Epithelial cell of umbilical artery (primary cell): ENCODE results near the gene IGFBPL1. TPM values are rescaled to one million over a fixed set of nuclear protein-coding genes. Genes with fewer than 3 reads are reported as not detected.

Experiments used
- total RNA-seq: library from RNA; depleted of rRNA; stranded (reverse); fragments of >200 nt; gene quantifications from 2 replicates; pipeline ENCODE4 v1.2.3, GENCODE V29; 2014

IGFBPL1 gene, protein sequence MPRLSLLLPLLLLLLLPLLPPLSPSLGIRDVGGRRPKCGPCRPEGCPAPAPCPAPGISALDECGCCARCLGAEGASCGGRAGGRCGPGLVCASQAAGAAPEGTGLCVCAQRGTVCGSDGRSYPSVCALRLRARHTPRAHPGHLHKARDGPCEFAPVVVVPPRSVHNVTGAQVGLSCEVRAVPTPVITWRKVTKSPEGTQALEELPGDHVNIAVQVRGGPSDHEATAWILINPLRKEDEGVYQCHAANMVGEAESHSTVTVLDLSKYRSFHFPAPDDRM
- total RNA-seq, result 0.32 TPM in 1 of 2 replicates, not detected in the other

DNA sequence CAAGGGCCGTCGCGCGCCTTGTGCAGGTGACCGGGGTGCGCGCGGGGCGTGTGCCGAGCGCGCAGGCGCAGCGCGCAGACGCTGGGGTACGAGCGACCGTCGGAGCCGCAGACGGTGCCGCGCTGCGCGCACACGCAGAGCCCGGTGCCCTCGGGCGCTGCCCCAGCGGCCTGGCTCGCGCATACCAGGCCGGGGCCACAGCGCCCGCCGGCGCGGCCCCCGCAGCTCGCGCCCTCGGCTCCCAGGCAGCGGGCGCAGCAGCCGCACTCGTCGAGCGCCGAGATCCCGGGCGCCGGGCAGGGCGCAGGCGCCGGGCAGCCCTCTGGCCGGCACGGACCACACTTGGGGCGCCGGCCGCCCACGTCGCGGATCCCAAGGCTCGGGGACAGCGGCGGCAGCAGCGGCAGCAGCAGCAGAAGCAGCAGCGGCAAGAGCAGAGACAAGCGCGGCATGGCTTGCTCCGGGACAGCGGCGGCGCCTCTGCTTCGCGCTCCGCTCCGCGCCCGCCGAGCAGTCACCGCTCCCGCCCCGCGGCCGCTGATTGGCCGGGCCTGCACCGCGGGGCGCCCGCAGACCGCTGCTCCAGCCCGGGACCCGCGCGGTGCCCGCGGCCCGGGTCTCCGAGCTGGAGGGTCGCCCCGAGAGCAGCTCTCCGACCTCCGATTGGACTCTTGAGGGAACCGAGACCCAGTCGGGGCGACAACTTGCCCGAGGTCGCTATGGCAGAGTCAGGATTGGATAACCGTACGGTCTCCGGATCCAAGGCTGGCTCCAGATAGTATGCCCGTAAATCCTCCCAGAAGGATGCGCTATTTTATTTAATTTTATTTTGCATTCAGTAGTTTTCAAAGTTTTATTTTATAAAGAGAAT, at the start of gene IGFBPL1:
Gene IGFBPL1, minus strand, starts transcription at position 482 of the 871 bp plus-strand sequence. Its CDS starts 30 bp downstream, at position 452.

DNA sequence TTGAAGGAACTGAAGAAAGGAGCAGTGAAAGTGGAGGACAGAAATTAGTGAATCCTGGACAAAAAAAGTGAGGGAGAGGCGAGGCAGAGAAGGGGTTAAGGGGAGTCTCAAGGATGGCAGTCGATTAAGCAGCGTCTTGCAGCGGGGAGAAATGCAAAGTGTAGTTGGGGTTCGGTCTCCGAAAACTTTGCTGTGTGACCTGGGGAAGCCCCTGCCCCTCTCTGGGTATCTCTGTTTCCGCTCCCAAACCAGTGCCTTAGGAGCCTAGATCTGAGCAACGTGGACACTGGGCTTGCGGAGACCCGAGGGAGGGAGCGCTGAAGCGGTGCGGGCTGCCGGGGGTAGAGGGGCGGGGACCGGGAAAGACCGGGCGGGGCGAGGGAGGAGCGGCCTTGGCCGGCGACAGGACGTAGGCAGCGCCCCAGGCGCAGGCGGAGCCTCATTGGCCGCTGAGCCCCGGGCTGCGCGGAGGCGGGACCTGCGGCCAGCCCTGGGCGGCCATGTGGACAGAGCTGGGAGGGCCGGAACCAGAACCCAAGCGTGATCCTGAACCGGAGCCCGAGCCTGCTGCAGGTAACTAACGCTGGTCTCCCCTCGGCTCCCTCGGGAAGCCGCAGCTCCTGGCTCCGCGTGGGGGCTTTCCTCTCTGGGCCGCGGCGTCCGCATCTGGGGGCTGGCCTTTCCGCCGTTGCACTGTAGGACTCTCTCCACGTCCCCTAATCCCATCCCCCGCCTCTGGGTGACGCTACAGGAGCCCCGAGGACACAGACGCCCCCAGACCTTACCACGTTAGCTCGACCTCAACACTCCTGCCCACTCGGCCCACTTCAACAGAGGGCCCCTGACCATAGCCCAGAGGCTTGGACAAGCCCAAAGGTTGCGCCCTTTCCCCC, 31.8 kb downstream of the IGFBPL1 start, which contains the start of gene ALDH1B1:
Gene ALDH1B1, plus strand, starts transcription at position 468 of the 893 bp plus-strand sequence. CDS start 3,047 bp downstream, outside the sequence.

Other genes starting within 250 kb of the IGFBPL1 start
- 22.6 and 24.7 TPM in 2 replicates for gene ALDH1B1, start 31.8 kb downstream of the IGFBPL1 start, total RNA-seq
- under 0.01 TPM in 2 replicates for gene ANKRD18A, start 196.1 kb upstream of the IGFBPL1 start, total RNA-seq